ENCODE data around the gene SLC39A7. TPM values are rescaled to one million over a fixed set of nuclear protein-coding genes. Genes with fewer than 3 reads are reported as not detected.
A peak's percentile ranks its signal among the peaks of the same experiment; 100 is the strongest.

The SLC39A7 gene
- total and polyA plus RNA-seq, 2 experiments from 2014 or later: 26.9 to 126 TPM

DNA sequence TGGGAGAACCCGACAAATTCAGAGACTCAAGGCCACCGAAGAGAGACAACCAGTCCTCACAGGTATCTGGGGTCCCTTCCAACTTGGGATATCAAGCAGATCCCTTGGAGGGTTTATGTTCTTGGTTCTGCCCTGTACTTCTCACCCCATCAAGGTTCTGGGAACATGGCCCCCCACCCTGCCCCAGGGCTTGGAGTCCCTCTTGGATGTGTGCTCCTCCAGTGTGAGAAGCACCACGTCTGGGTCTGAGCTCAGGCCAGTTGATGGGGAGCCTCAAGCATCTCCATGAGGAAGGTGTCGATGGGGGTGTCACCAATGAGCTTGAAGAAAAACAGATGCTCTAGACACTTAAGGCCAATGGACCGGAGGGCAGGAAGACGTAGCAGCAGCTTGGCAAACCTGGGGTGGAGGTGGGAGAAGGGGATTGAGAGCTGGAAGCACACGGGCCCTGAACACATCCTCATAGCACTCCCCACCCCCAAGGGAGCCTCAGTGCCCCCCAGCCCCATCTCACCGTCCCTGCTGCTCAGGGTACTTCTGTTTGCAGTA, 6.2 kb upstream of the SLC39A7 start:
- no peak overlapping the region for H2AFZ ChIP-seq
- DNase-seq: no peak
- no peak for TF ChIP-seq EZH2phosphoT487 (IDR thresholded peaks at IDR 0.05; ENCODE audit: insufficient read depth, low read depth)
- TF ChIP-seq EZH2 (IDR thresholded peaks at IDR 0.05; ENCODE audit: insufficient read depth, poor library complexity, severe bottlenecking): no peak
- no peaks in the 10 kb centered on the region for H3K9me2 ChIP-seq (ENCODE audit: insufficient read depth)
- H3K27me3 ChIP-seq (replicated peaks; ENCODE audit: insufficient read depth): peaks cover 15% of the 10 kb centered on the region
- no peak overlapping the region for H3K27ac ChIP-seq
- H3K4me2 ChIP-seq (ENCODE audit: unreplicated experiment): no peak overlapping the region
- no peak overlapping the region for H3K9ac ChIP-seq
- WGBS, 2 experiments (ENCODE audit: low coverage in 1 of 2, low lambda C conversion rate in 2 of 2, missing lambda C conversion rate in 2 of 2): 76 to 79% methylated on average over 8 of the region's 8 CpGs
- no peaks in the 10 kb centered on the region for H3K9me3 ChIP-seq (ENCODE audit: low read depth)
- peaks cover 29% of the 10 kb centered on the region for H3K79me2 ChIP-seq (ENCODE audit: insufficient read depth)
- H3F3A ChIP-seq (ENCODE audit: insufficient read depth): peaks cover 19% of the 10 kb centered on the region; the same call in 1 of the 2 replicates
- peaks cover 16% of the 10 kb centered on the region for H3K36me3 ChIP-seq (ENCODE audit: low read depth)
- no peaks in the 10 kb centered on the region for H3K4me1 ChIP-seq (ENCODE audit: insufficient read depth)
- in situ Hi-C loops (cut with MboI): no loop called here
- no peak overlapping the region for H3K4me3 ChIP-seq
- no peaks in the 10 kb centered on the region; the same call in 1 of the 2 replicates for H4K20me1 ChIP-seq (ENCODE audit: insufficient read depth)

DNA sequence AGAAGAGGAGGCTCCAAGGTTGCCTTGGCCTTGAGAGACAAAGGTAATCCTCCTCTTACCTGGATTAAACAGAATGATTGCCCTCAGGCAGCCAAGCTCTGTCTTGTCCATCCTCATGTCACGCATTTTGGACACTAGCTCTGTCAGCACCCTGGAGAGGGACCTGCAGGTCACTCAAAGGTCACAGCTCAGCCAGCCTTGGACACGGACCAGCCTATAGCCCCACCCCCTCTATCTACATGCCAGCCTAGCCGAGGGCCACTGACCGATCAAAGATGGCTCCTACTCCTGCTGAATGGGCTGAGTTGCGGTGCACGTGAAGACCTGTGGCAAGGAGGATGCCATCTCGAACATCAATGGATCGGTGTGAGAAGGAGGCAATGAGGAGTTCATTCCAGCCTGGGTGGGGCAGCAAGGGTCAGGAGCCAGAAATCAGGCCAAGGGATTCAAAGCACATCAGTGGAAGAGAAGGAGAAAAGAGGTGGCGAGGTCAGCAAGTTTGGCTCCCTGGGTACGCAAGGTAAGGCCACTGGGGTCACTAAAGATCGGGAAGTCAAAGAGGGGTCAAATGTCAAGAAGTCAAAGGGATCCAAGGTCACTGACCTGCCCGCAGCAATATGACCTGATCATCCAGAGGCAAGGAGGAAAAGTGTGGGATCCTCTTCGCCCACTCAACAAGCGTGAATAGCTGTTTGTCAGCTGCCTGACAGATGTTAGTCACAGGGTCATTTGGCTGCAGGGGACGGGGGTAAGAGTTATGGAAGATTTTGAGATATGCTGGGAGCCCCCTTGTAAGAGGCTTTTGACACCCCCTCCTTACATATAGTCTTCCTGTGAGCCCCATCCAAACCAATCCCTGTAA, 5.1 kb upstream of the SLC39A7 start:
- no peak overlapping the region for H3K4me2 ChIP-seq (ENCODE audit: unreplicated experiment)
- H3F3A ChIP-seq (ENCODE audit: insufficient read depth): peaks cover 19% of the 10 kb centered on the region; the same call in 1 of the 2 replicates
- H3K79me2 ChIP-seq (ENCODE audit: insufficient read depth): peaks cover 39% of the 10 kb centered on the region
- DNase-seq: no peak
- H4K20me1 ChIP-seq (ENCODE audit: insufficient read depth): no peaks in the 10 kb centered on the region; the same call in 1 of the 2 replicates
- H3K36me3 ChIP-seq (ENCODE audit: low read depth): peaks cover 16% of the 10 kb centered on the region
- H3K4me3 ChIP-seq: no peak overlapping the region
- no peaks in the 10 kb centered on the region for H3K9me2 ChIP-seq (ENCODE audit: insufficient read depth)
- peaks cover 15% of the 10 kb centered on the region for H3K27me3 ChIP-seq (replicated peaks; ENCODE audit: insufficient read depth)
- in situ Hi-C loops (cut with MboI): no loop called here
- H3K9me3 ChIP-seq (ENCODE audit: low read depth): no peaks in the 10 kb centered on the region
- no peak overlapping the region for H2AFZ ChIP-seq
- H3K27ac ChIP-seq: no peak overlapping the region
- TF ChIP-seq EZH2 (IDR thresholded peaks at IDR 0.05; ENCODE audit: insufficient read depth, poor library complexity, severe bottlenecking) (no peak), EZH2phosphoT487 (IDR thresholded peaks at IDR 0.05; ENCODE audit: insufficient read depth, low read depth) (no peak)
- H3K4me1 ChIP-seq (ENCODE audit: insufficient read depth): no peaks in the 10 kb centered on the region
- no peak overlapping the region for H3K9ac ChIP-seq
- 86 to 93% methylated on average over 15 of the region's 15 CpGs for WGBS, 2 experiments (ENCODE audit: low coverage in 1 of 2, low lambda C conversion rate in 2 of 2, missing lambda C conversion rate in 2 of 2)

DNA sequence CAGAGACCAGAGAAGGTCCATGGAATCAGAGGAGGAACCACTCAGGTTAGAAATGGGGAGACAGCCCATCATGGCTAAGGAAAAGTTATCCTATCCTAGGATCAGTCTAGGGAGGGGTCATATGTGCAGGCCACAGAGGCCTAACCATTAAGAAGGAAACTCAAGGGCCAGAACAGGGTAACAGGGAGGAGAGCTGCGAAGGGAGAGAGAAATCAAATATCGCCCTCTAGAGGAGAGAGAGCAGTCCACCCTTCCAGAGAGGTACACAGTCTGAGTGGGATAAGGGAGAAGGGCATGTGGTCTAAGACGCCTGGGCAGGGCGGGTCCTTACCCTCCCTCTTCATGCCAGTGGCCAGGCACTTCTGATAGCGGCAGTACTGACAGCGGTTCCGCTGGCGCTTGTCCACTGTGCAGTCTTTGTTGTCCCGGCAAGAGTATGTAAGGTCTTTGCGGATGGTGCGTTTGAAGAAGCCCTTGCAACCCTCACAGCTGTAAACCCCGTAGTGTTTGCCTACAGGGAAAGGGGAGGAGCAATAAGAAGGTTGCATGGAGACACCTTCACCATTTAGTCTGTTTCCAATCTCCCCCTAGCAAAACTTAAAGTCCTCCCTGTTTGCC, 3.1 kb upstream of the SLC39A7 start:
- H2AFZ ChIP-seq: no peak overlapping the region
- H3K27ac ChIP-seq: no peak overlapping the region
- peak overlapping the region; percentile 22; the same call in 1 of the 2 replicates for H3K9ac ChIP-seq
- H3K4me1 ChIP-seq (ENCODE audit: insufficient read depth): peaks cover 6% of the 10 kb centered on the region; the same call in 1 of the 2 replicates
- H3K27me3 ChIP-seq (replicated peaks; ENCODE audit: insufficient read depth): no peaks in the 10 kb centered on the region; the same call in 1 of the 2 replicates
- no peaks in the 10 kb centered on the region for H3K9me3 ChIP-seq (ENCODE audit: low read depth)
- DNase-seq: peak; percentile 84
- in situ Hi-C loops (cut with MboI): no loop called here
- H4K20me1 ChIP-seq (ENCODE audit: insufficient read depth): no peaks in the 10 kb centered on the region; the same call in 1 of the 2 replicates
- H3K4me2 ChIP-seq (ENCODE audit: unreplicated experiment): peak overlapping the region; percentile 13
- H3K4me3 ChIP-seq: no peak overlapping the region
- WGBS, 2 experiments (ENCODE audit: low coverage in 1 of 2, low lambda C conversion rate in 2 of 2, missing lambda C conversion rate in 2 of 2): 30 to 35% methylated on average over 12 of the region's 12 CpGs
- TF ChIP-seq EZH2phosphoT487 (IDR thresholded peaks at IDR 0.05; ENCODE audit: insufficient read depth, low read depth) (no peak), EZH2 (IDR thresholded peaks at IDR 0.05; ENCODE audit: insufficient read depth, poor library complexity, severe bottlenecking) (no peak)
- H3K36me3 ChIP-seq (ENCODE audit: low read depth): peaks cover 16% of the 10 kb centered on the region
- peaks cover 57% of the 10 kb centered on the region for H3K79me2 ChIP-seq (ENCODE audit: insufficient read depth)
- no peaks in the 10 kb centered on the region for H3K9me2 ChIP-seq (ENCODE audit: insufficient read depth)
- H3F3A ChIP-seq (ENCODE audit: insufficient read depth): peaks cover 25% of the 10 kb centered on the region

DNA sequence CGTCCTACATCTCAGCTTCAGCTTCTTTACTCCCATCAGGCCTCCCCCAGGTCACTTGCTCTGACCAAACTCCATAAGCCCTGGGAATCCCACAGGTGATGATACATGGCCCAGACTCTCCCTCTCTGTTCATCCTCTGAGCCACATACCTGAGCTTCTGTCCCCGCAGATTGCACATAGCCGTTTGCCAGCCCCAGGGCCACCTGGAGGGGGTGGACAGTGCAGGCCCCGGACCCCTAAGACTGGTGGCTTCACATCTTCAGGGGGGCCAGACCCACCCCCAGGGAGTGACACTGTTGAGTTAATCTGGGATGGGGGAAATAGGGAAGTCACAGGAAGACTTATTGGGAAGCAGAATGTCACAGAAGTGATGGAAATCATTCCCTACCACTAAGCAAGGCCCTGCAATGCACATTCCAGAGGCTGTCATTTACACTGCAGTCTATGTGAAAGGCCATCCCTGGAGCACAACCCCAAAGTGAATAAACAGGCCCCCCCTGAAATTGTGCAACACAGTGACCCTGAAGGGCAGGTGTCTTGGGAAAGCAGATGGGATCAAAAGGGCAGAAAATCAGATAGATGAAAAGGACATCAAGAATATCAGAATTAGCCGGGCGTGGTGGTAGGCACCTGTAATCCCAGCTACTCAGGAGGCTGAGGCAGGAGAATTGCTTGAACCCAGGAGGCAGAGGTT, 2.4 kb upstream of the SLC39A7 start:
- no peak overlapping the region for H3K27ac ChIP-seq
- no peaks in the 10 kb centered on the region for H3K9me2 ChIP-seq (ENCODE audit: insufficient read depth)
- in situ Hi-C loops (cut with MboI): no loop called here
- peaks cover 9% of the 10 kb centered on the region; the same call in 1 of the 2 replicates for H3K4me1 ChIP-seq (ENCODE audit: insufficient read depth)
- H3K79me2 ChIP-seq (ENCODE audit: insufficient read depth): peaks cover 64% of the 10 kb centered on the region
- H3F3A ChIP-seq (ENCODE audit: insufficient read depth): peaks cover 32% of the 10 kb centered on the region
- no peak for DNase-seq
- no peaks in the 10 kb centered on the region for H3K27me3 ChIP-seq (replicated peaks; ENCODE audit: insufficient read depth)
- 89 to 92% methylated on average over 6 of the region's 6 CpGs for WGBS, 2 experiments (ENCODE audit: low coverage in 1 of 2, low lambda C conversion rate in 2 of 2, missing lambda C conversion rate in 2 of 2)
- no peak overlapping the region for H2AFZ ChIP-seq
- peaks cover 22% of the 10 kb centered on the region for H3K36me3 ChIP-seq (ENCODE audit: low read depth)
- TF ChIP-seq EZH2 (IDR thresholded peaks at IDR 0.05; ENCODE audit: insufficient read depth, poor library complexity, severe bottlenecking) (no peak), EZH2phosphoT487 (IDR thresholded peaks at IDR 0.05; ENCODE audit: insufficient read depth, low read depth) (no peak)
- no peaks in the 10 kb centered on the region; the same call in 1 of the 2 replicates for H4K20me1 ChIP-seq (ENCODE audit: insufficient read depth)
- peak overlapping the region; percentile 4 for H3K4me2 ChIP-seq (ENCODE audit: unreplicated experiment)
- H3K9me3 ChIP-seq (ENCODE audit: low read depth): no peaks in the 10 kb centered on the region
- H3K9ac ChIP-seq: 0 out of 2 replicates have a peak overlapping the region, but pooled peaks have one; percentile 8
- H3K4me3 ChIP-seq: no peak overlapping the region
